Femur (tissue), 1 donor: ENCODE data around the gene ARAP1.

Experiments used
- DNase-seq: peaks from one replicate; pipeline ENCODE4 v3.0.0-alpha.2; 2017

The ARAP1 gene

GRCh38 chr11:72681226-72682153 is 70.7 kb downstream of the ARAP1 start:
- no peak for DNase-seq

GRCh38 chr11:72680624-72681158 is 71.5 kb downstream of the ARAP1 start:
- no peak for DNase-seq

GRCh38 chr11:72679869-72680268 is 72.3 kb downstream of the ARAP1 start:
- DNase-seq = no peak

GRCh38 chr11:72678524-72678923 is 73.7 kb downstream of the ARAP1 start:
- DNase-seq = no peak

GRCh38 chr11:72676861-72677341 is 75.3 kb downstream of the ARAP1 start:
- peak; percentile 85 for DNase-seq

- DNase-seq = no peak
Measured at GRCh38 chr11:72675221-72675620, 77.0 kb downstream of the ARAP1 start.

DNA sequence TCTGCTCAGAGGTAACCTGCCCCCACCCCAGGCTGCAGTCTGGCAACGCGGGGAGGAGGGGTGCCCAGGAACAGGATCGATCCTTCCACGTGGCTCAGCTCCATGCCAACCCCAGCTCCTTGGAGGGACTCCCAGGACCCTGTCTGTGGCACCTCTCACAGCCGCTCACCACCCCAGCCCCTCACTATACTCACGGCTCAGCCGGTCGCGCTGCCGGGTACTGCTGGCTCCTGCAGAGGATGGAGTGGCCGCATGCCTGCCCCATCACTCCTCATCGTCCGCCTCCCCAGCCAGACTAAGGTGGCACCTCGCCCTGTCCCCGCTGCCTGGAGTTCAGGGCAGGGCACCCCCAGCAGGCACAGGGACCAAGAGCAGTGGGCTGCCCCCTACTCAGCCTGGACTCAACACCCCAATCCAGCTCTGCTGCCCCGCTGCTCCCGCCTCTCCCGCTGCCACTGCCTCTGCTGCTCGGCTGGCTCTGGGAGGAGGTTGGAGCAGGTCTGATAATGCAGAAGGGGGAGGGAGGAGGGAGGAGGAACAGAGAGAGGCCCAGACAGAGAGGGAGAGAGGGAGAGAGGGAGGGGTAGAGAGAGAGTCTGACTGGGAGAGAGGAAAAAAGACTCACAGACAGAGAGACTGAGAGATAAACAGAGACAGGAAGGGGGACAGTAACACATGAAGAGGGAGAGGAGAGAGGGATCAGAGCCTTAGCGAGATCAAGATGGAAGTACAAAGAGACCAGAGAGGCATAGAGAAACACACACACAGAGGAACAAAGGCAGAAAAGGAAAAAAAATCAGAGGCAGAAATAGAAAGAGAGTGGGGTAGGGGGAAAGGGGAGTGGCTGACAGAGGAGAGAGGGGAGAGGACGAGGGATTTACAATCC is 78.0 kb downstream of the ARAP1 start, which contains the start of gene PDE2A:
PDE2A (minus strand) TSS at position 480 of the 886 bp plus-strand sequence; CDS start at position 265, 215 bp downstream.
- DNase-seq = no peak

DNA sequence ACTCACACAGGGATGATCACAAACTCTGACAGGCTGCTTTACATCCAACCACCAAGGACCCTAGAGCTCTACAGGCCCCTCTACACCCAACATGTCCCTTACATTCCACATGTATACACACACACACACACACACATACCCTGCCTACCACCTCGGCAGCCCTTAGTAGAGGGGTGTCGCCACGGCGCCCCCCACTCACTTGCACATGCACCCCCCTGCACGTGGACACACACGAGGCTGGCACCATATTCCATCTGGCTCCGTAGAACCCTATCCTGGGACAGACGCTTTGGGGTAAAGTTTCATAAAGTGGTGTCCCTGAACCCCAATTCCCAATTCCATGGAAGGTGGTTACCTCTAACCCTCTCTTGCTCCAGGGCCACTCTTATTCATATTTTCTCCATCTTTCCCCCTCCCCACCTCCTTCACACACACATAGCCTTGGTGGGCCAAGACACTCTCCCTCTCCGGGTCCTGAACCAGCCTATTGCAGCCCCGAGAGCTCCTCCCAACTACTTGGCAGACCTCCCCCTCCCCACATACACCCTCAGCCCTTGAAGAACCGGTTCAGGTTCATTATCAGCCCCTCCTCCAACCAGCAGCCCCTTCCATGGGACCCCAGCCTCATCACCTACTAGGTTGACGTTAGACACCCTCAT is 78.8 kb downstream of the ARAP1 start:
- DNase-seq = no peak

DNA sequence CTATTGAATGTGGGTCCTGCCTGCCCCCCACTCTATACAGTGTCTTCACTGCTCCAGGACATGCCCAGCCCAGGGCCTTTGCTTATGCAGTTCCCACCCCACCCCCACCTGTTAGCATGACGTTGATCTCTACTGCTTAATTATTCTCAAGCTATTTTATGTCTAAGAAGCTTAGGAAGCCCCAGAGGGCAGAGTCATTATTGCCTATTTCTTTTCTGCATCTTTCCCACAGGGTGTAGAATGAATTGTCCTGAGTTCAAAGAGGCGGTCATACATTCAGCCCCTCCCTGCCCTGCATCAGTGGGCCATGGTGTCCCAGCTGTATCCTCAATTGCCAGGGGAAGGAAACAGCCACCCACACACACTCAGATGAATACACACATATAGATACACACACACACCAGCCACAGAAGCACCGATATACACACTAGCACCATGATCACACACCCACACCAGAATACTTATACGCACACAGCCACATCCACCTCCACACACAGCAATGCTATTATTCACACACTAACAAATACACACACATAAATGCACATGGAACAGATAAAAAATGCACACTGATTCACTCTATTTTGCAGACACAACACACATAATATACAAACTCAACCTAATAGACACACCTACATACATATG is 79.5 kb downstream of the ARAP1 start:
- no peak for DNase-seq

DNA sequence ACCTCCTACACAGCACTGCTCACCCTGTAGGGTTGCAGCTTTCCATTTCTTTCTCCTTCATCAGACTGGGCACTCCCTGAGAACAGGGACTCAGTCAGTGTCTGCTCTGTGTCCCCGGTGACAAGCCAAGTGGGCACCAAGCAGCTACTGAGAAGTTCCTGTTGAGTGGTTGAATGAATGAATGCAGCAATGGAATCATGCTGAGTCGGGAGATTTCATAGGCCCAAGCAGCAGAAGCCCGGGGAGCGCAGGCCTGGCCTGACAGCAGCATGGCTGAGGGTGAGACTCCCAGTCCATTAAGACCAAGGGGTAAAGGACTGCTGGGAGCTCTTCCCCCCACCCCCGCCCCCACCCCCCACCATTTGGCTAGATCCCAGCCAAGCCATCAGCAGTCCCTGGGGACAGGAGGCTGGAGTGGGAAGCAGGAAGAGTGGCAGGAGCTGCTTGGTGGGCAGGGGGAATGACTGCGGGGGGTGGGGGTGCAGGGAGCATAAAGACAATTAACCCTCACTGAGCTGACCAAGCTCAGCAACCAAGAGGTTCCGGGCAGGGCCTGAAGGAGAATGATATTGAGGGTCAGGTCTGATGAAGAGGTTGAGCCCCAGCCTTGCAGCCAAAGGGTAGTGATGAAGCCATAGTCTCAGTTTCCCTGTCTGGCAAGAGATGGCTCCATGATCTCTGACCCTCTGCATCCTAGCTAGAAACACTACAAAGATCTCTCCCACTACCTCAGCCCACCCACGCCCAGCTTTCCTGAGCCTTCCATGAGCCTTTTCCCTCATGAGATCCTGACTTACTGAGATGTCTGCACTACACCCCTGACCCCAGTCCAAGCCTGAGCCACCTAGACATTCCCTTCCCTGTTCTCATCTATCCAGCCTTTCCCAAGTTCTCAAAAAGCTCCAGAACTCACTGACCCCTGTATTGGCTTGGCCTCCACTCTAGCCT is 80.8 kb downstream of the ARAP1 start:
- DNase-seq = no peak

DNA sequence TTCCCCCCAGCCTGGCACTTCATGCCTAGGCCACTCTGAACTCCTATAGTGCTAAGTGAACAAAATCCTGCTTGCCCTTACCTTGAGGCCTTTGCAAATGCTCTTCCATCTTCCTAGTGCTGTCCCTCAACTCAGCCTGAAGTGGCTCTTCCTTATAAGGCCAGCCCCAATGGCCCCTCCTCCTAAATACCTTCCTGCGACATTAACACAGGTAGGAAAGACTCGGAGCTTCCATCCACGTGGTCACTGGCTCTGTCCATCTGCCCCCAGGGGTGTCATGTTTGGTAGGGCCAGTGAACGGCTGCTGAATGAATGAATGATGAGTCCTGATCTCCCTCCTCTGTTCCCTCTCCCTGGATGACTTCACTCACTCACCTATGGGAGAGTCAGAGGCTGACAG is 82.2 kb downstream of the ARAP1 start:
- DNase-seq = no peak

GRCh38 chr11:72669527-72669926 is 82.7 kb downstream of the ARAP1 start:
- no peak for DNase-seq

- DNase-seq = no peak
Measured at GRCh38 chr11:72668629-72669347, 83.4 kb downstream of the ARAP1 start.

- DNase-seq = no peak
Measured at GRCh38 chr11:72665911-72666472, 86.2 kb downstream of the ARAP1 start.

- DNase-seq = no peak
Measured at GRCh38 chr11:72662036-72662435, 90.2 kb downstream of the ARAP1 start.

GRCh38 chr11:72661486-72661885 is 90.7 kb downstream of the ARAP1 start:
- DNase-seq = no peak

DNA sequence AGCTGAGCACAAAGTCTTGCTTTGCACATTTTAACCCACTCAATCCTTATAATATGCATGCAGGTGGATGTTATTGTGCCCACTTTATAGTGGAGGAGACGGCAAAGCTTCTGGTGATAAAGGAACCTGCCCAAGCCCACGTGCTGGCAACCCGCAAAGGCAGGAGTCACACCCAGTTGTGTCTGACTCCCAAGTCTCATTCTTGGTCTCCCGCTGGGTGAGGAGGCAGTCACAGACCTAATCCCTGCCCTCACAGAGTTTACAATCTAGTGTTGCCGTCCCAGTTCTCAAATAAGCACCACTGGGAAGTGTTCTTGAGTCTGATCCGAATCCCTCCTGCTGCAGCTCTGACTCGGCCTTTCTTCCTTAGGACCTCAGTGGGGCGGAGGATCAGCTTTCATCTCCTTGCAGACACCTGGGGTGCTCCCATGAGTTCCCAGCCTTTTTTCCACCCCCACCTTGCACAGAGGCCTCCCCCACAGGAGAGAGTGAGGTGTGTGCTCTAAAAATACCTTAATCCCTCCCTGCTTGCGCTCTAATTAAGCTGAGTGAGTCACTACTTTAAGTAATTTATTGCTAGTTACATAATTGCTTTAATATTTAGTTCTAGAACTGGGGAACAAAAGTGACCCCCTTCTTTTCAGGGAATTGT is 93.1 kb downstream of the ARAP1 start:
- DNase-seq = no peak

- DNase-seq = no peak
Measured at GRCh38 chr11:72657411-72658100, 94.7 kb downstream of the ARAP1 start.
